Naive thymus-derived CD8-positive, alpha-beta T cell (primary cell): ENCODE measurements around the gene TMPRSS9. TPM values are rescaled to one million over a fixed set of nuclear protein-coding genes. Genes with fewer than 3 reads are reported as not detected.

Source experiments
- ATAC-seq, 2 donors: fragments of 150-1000 bp; cut with Tn5 transposase in 1 of 2; sonication (Bioruptor Pico), chemical (Tn5 transposase) in 1 of 2; 1 replicate in 1 of 2; 2 replicates in 1 of 2; pipeline ENCODE4 v1.10.0; 2021; ENCODE audit warnings: mild to moderate bottlenecking in 2 of 2, moderate library complexity in 2 of 2
- POLR2A ChIA-PET: fragments of 350-600 bp; sonication (Branson Sonifier 250); formaldehyde crosslinking; loops from one replicate; lab custom pipeline; 2021; ENCODE audit warnings: antibody characterized with exemption; lab: Charles Lee
- DNase-seq, 10 donors: peaks; one replicate each; pipeline versions ENCODE4 v3.0.0 to v3.0.0-alpha.2; 2020 to 2022
- H3K27ac Mint-ChIP-seq, 10 donors: one replicate each; pipeline ENCODE4 v1.8.0; 2020 to 2022; ENCODE audit warnings: mild to moderate bottlenecking in 10 of 10, mixed read lengths in 10 of 10, moderate library complexity in 4 of 10, inconsistent platforms in 1 of 10
- H3K27me3 Mint-ChIP-seq, 5 donors: one replicate each; pipeline ENCODE4 v1.8.0; 2021 to 2022; ENCODE audit warnings: mixed read lengths in 5 of 5
- H3K36me3 Mint-ChIP-seq, 3 donors: one replicate each; pipeline ENCODE4 v1.8.0; 2020 to 2022; ENCODE audit warnings: mixed read lengths in 3 of 3, mild to moderate bottlenecking in 2 of 3, inconsistent platforms in 1 of 3
- H3K4me1 Mint-ChIP-seq, 4 donors: one replicate each; pipeline ENCODE4 v1.8.0; 2021 to 2022; ENCODE audit warnings: mixed read lengths in 4 of 4
- H3K4me3 Mint-ChIP-seq, 10 donors: one replicate each; pipeline ENCODE4 v1.8.0; 2020 to 2022; ENCODE audit warnings: mild to moderate bottlenecking in 10 of 10, mixed read lengths in 10 of 10, moderate library complexity in 6 of 10, inconsistent platforms in 1 of 10
- H3K9me3 Mint-ChIP-seq, 9 donors: one replicate each; pipeline ENCODE4 v1.8.0; 2020 to 2022; ENCODE audit warnings: mixed read lengths in 9 of 9, mild to moderate bottlenecking in 3 of 9, inconsistent platforms in 1 of 9, moderate library complexity in 1 of 9
- polyA plus RNA-seq, 3 donors: library from polyadenylated mRNA; unstranded; fragments of 300-500 nt; fragmentation: Illumina TruSeq; gene quantifications; one replicate each; pipeline ENCODE4 v1.2.3, GENCODE V29; 2021
- total RNA-seq, 8 experiments: library from RNA in 2 of 8; stranded (reverse) in 2 of 8; gene quantifications; one replicate each; pipeline ENCODE4 v1.2.3 and lab custom pipeline; 2021 to 2026

Gene TMPRSS9
- total and polyA plus RNA-seq, 5 experiments from 2014 or later, result not detected

DNA sequence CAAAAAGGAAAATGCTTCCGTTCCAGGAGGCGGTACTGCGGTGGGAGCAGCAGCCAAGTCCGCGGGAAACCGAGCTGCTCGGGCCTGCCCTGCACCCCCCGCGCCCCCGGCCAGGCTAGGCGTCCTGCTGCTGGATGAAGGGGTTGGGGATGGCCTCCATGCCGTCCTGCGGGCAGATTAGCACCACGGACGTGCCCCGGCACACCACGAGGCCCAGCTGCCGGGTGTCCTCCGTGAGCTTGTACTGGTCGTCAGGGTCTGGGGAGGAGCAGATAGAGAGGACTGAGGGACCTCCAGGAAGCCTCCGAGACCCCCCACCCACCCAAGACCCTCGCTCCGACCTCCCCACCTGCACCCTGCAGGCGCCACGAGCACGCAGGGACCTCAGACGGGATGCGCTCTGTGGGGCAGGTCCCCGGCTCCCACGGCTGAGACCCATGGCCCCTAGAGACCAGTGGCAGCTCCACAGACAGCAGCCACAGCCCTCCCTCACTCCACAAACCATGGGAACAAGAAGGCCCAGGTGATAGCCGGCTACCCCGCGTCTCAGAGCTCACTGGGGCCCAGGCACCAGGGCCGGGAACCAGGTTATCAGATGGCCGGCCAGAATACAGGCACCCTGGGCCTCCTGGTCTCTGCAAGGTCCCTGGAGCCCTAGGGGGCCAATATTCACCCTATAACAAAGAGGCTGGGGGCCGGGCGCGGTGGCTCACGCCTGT, 38.3 kb upstream of the TMPRSS9 start:
- Mint-ChIP-seq H3K36me3 (peaks cover 0 to 37% (median 7%) of the 10 kb centered on the region in 3 donors), H3K27ac (no peak overlapping the region), H3K9me3 (no peaks in the 10 kb centered on the region), H3K4me1 (peaks cover 6 to 35% (median 18%) of the 10 kb centered on the region in 4 donors), H3K4me3 (no peak overlapping the region), H3K27me3 (peaks cover 0 to 3% (median 0%) of the 10 kb centered on the region in 5 donors)
- POLR2A ChIA-PET, result interaction anchor here (1.0 to 1.7 kb wide), 2 partner anchors 10 to 27 kb away, joined by 3 to 4 read pairs; no protein-coding TSS in a partner anchor
- ATAC-seq, result no peak
- no peak for DNase-seq

DNA sequence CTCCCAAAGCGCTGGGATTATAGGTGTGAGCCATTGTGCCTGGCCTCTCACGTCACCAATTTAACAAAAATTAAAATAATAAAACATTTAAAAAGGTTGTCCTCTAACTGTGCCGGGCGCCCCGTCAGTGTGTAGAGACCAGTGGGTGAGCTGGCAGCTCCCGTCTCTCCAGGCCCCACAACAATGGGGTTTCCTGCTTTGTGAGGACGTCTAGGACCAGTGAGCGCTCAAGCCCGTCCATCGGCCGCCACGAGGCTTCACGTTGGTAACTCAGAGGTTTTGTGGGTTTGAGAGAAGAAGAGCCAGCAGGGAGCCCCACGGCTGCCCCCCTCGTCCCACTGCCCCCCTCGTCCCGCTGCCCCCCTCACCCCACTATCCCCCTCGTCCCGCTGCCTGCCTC, 36.4 kb upstream of the TMPRSS9 start:
- H3K36me3 Mint-ChIP-seq, result peaks cover 0 to 40% (median 10%) of the 10 kb centered on the region in 3 donors

DNA sequence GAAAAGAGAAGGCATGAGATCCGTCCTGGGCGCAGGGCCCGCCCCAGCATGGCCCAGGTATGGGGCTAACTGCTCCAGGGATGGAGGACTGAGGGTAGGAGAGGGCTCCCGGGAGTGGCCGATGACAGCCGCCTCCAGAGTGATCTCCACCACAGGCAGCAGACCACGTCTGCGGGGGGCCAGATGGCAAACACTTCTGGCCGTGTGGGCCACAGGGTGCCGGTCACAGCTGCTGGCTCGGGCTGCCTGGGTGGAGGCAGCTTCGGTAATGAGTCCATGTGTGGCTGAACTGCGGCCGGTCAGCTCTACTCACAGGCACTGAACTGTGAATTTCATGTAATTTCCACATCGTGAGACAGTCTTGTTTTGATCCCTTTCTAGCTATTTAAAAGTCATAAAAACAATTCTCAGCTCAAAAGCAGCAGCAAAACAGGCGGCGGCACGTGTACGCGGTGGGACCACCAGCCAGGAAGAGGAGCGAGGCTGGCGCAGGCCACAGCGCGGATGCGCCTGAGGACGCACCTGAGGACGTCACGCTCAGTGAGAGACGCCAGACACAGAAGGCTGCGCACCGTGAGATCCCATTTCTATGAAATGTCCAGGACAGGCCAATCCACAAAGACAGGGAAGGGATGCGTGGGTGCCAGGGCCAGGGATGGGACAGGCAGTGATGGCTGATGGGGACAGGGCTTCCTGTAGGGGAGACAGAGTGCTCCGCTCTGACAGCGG, 35.7 kb upstream of the TMPRSS9 start:
- no peak for DNase-seq
- Mint-ChIP-seq H3K4me3 (peak overlapping the region in 3 of 10 donors; percentile 22 to 48 (median 28)), H3K9me3 (no peaks in the 10 kb centered on the region), H3K27ac (peak overlapping the region in 7 of 10 donors; percentile 11 to 69 (median 63)), H3K27me3 (no peaks in the 10 kb centered on the region), H3K36me3 (peaks cover 0 to 40% (median 10%) of the 10 kb centered on the region in 3 donors), H3K4me1 (peaks cover 18 to 44% (median 38%) of the 10 kb centered on the region in 4 donors)
- no peak for ATAC-seq
- POLR2A ChIA-PET, result interaction anchor here (1.3 to 2.9 kb wide), 3 partner anchors 15 to 54 kb away, joined by 3 to 13 read pairs (median 3); no protein-coding TSS in a partner anchor

More for the DNA sequence above, 36.4 kb upstream of the TMPRSS9 start:
- H3K27me3 Mint-ChIP-seq, result no peaks in the 10 kb centered on the region
- DNase-seq (no peak), ATAC-seq (no peak)
- H3K9me3 Mint-ChIP-seq, result no peaks in the 10 kb centered on the region
- peaks cover 14 to 46% (median 33%) of the 10 kb centered on the region in 4 donors for H3K4me1 Mint-ChIP-seq
- POLR2A ChIA-PET, result interaction anchor here (1.1 to 1.3 kb wide), 2 partner anchors 17 to 32 kb away, joined by 3 read pairs; no protein-coding TSS in a partner anchor
- no peak overlapping the region for H3K4me3 Mint-ChIP-seq
- H3K27ac Mint-ChIP-seq, result no peak overlapping the region

DNA sequence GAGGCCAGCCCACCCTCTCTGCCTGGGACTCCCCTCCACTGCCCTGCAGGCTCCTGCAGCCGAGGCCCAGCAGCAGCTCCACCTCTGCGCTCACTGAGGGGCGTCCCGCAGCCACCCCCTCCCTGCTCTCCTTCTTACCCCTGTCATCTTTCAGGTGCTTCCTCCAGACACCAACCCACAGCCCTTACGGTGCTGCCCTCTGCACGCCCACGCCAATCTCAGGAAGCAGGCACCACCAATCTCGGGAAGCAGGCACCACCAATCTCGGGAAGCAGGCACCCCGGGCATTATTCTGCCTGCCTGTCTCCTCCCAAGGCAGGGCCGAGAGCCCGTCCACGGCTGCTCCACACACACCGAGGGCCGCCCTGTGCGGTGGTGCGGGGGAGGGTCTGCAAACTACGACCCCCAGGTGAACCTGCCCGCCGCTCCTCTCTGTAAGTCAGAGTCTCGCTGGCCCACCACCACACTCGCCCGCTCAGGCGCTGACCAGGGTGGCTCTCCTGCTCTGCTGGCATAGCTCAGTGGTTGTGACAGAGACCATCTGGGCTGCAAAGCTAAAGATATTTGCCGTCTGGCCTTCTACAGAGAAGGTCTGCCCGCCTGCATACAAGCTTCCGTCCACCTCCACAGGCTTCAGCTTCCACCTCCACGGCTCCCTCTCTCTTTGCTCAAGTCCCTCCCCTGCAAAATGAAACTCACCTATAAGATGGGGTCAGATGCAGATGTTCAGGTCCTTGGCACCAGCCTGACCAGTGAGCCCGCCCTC, 34.6 kb upstream of the TMPRSS9 start:
- H3K9me3 Mint-ChIP-seq, result no peaks in the 10 kb centered on the region
- ATAC-seq (no peak), DNase-seq (no peak)
- peak overlapping the region in 7 of 10 donors; percentile 7 to 100 (median 44) for H3K4me3 Mint-ChIP-seq
- peak overlapping the region in 8 of 10 donors; percentile 26 to 91 (median 41) for H3K27ac Mint-ChIP-seq
- no peaks in the 10 kb centered on the region for H3K27me3 Mint-ChIP-seq
- peaks cover 27 to 54% (median 48%) of the 10 kb centered on the region in 4 donors for H3K4me1 Mint-ChIP-seq
- POLR2A ChIA-PET, result interaction anchor here (0.6 to 2.9 kb wide), 8 partner anchors 13 to 950 kb away, joined by 3 to 13 read pairs (median 4); no protein-coding TSS in a partner anchor
- H3K36me3 Mint-ChIP-seq, result peaks cover 0 to 40% (median 10%) of the 10 kb centered on the region in 3 donors

DNA sequence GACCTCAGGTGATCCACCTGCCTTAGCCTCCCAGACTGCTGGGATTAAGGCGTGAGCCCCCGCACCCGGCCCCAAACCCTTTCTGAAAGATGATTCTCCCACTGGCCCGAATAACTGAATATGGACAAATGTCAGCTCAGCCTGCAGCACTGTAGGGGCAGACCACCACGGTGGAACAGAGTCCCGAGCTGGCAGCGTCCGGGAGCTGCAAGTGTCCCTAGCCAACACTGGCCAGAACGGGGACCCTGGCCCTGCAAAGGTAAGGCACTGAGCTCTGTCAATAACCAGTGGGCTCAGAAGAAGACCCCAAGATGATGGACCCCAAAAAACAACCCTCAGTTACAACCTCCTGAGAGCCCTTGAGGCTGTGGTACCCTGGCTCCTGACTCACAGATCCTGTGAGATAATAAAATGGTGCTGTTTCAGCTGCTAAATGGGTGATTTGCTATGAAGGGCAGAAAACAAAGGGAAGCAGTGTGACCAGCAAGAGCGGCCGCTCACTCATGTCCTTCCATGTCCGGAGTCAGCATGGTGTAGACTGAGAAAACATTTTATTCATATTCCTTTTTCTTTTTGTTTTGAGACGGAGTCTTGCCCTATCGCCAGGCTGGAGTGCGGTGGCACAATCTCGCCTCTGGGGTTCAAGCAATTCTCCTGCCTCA, 33.2 kb upstream of the TMPRSS9 start:
- POLR2A ChIA-PET, result interaction anchor here (0.6 to 2.9 kb wide), 8 partner anchors 15 to 836 kb away, joined by 3 to 13 read pairs (median 4); partner anchors contain the start of genes PLEKHJ1 and REEP6
- Mint-ChIP-seq H3K27me3 (no peaks in the 10 kb centered on the region), H3K4me3 (peak overlapping the region; percentile 95 to 100 (median 99)), H3K9me3 (no peaks in the 10 kb centered on the region), H3K36me3 (peaks cover 0 to 40% (median 10%) of the 10 kb centered on the region in 3 donors), H3K4me1 (peaks cover 35 to 67% (median 61%) of the 10 kb centered on the region in 4 donors), H3K27ac (peak overlapping the region; percentile 31 to 100 (median 99))
- DNase-seq (no peak), ATAC-seq (no peak)

DNA sequence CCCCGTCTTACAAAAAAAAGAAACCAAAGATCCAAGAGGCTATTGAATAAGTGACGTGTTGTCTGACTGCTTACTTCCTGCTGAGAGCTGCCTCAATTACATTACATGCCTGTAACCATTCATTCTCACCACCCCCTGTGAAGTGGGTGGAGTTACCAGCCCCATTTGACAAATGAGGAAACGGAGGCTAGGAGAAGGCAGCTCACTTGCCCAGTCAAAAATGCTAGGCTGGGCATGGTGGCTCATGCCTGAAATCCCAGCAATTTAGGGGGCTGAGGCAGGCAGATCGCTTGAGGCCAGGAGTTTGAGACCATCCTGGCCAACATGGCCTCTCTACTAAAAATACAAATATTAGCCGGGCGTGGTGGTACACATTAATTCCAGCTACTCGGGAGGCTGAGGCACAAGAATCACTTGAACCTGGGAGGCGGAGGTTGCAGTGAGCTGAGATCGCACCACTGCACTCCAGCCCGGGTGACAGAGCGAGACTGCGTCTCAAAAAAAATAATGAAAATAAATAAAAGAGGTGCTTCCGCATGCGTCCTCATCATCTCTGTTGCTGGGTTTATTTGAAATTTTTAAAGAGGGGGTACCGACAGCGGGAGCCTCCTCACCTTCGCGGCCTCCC, 32.2 kb upstream of the TMPRSS9 start:
- DNase-seq (peak in 8 of 10 donors; percentile 36 to 74 (median 51)), ATAC-seq (peak; percentile 1 to 44)
- peak overlapping the region; percentile 95 to 100 (median 99) for H3K4me3 Mint-ChIP-seq
- H3K27me3 Mint-ChIP-seq, result no peaks in the 10 kb centered on the region
- H3K4me1 Mint-ChIP-seq, result peaks cover 39 to 76% (median 70%) of the 10 kb centered on the region in 4 donors
- peaks cover 0 to 31% (median 10%) of the 10 kb centered on the region in 3 donors for H3K36me3 Mint-ChIP-seq
- peak overlapping the region; percentile 94 to 100 (median 99) for H3K27ac Mint-ChIP-seq
- no peaks in the 10 kb centered on the region for H3K9me3 Mint-ChIP-seq
- POLR2A ChIA-PET, result interaction anchor here (0.6 to 1.7 kb wide), 20 partner anchors 9 to 1464 kb away, joined by 3 to 11 read pairs (median 4); partner anchors contain the start of genes GADD45B, LMNB2, PLEKHJ1 and REEP6

DNA sequence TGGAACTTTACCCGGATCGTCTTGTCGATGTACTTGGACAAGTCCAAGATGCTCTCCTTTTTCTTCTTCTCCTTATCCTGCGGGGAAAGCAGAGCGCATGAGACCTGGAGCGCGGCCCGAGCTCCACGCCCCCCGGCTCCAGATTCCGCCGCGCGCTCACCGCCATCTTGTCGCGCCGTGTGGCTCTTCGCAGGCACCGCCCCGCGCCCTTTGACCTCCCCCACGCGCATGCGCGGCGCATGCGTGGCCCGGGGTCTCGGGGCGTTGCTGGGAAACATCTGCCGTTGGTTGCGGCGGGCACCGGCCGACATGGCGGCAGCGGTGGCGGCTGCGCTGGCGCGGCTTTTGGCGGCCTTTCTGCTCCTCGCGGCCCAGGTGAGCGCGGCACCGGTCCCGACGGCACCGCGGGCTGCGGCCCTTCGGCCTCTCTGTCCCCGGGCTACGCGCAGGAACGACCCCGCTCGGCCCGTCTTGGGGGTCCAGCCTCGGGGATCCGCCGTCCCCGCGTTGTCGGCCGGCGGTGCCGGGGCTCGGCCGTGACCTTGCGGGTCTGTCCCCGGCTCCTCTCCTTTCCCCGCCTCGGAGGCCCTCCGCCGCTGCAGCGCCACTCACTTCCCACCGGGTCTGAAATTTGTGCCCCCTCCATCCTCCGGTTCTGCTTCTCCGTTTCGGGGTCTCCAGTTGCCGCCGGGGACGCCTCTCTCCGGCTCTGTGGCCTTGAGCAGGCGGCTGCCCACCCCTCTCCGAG, 31.5 kb upstream of the TMPRSS9 start, which contains the start of the genes LSM7 and SPPL2B:
Gene LSM7 (minus strand): TSS at position 186 of the 748 bp plus-strand sequence. CDS start 20 bp downstream, at position 166.
Gene SPPL2B (plus strand): TSS at position 284 of the 748 bp plus-strand sequence. CDS start 26 bp downstream, at position 310.
- Mint-ChIP-seq H3K9me3 (no peaks in the 10 kb centered on the region), H3K27ac (peak within 1 kb of the TSS; percentile 94 to 100 (median 99)), H3K36me3 (peaks cover 0 to 24% (median 10%) of the 10 kb centered on the region in 3 donors), H3K4me1 (peaks cover 39 to 80% (median 75%) of the 10 kb centered on the region in 4 donors), H3K27me3 (no peaks in the 10 kb centered on the region), H3K4me3 (peak within 1 kb of the TSS; percentile 95 to 100 (median 99))
- POLR2A ChIA-PET, result interaction anchor here (0.5 to 1.7 kb wide), 19 partner anchors 9 to 1465 kb away, joined by 3 to 11 read pairs (median 4); partner anchors contain the start of genes LMNB2, PLEKHJ1 and TIMM13
- ATAC-seq (peak; percentile 63 to 70), DNase-seq (peak; percentile 88 to 96 (median 92))

DNA sequence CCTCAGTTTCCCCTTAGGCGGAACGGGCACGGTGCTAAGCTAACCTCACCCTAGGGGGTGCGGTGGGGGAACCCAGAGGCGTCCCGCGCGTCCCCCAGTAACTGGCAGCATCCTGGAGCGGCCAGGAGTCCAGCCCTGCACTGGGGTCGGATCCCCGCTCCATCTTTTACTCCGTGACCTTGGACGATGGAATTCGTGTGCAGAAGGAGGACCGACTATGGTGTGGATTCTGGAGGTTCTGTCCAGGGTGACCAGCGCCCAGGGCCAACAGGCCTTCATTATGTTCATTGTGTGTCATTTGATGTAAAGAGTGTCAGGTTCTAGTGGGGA, 31.0 kb upstream of the TMPRSS9 start:
- H3K9me3 Mint-ChIP-seq, result no peaks in the 10 kb centered on the region
- H3K4me1 Mint-ChIP-seq, result peaks cover 42 to 84% (median 78%) of the 10 kb centered on the region in 4 donors
- H3K4me3 Mint-ChIP-seq, result peak overlapping the region; percentile 80 to 100 (median 92)
- ATAC-seq (no peak), DNase-seq (no peak)
- peaks cover 0 to 20% (median 10%) of the 10 kb centered on the region in 3 donors for H3K36me3 Mint-ChIP-seq
- no peaks in the 10 kb centered on the region for H3K27me3 Mint-ChIP-seq
- peak overlapping the region; percentile 91 to 99 (median 96) for H3K27ac Mint-ChIP-seq
- POLR2A ChIA-PET, result interaction anchor here (0.5 to 3.7 kb wide), 6 partner anchors 13 to 99 kb away, joined by 3 to 27 read pairs (median 4); partner anchors contain the start of gene TIMM13

DNA sequence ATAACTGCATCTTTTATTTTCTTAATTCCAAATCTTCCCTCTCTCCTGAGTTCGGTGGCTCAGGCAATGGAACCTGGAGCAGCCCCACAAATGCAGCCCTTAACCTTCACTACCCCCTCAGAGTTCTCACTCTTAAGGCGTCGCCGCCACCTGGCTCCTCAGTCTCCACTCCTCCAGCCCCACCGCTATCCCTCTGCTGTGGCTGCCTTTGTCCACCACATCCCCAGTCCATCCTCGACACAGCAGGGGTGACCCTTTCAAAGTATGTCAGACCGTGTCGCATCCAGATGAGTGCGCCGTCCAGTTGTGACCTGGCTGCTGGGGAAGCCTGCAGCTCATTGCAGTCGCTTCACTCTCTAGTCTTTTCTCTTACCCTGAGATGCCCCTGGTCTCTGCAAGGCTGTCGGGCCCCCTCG, 30.6 kb upstream of the TMPRSS9 start:
- Mint-ChIP-seq H3K9me3 (no peaks in the 10 kb centered on the region), H3K36me3 (peaks cover 0 to 16% (median 6%) of the 10 kb centered on the region in 3 donors), H3K27me3 (no peaks in the 10 kb centered on the region), H3K4me3 (peak overlapping the region; percentile 80 to 100 (median 92)), H3K4me1 (peaks cover 42 to 82% (median 78%) of the 10 kb centered on the region in 4 donors), H3K27ac (peak overlapping the region; percentile 91 to 99 (median 96))
- ATAC-seq, result no peak
- POLR2A ChIA-PET, result interaction anchor here (0.5 to 3.7 kb wide), 9 partner anchors 11 to 264 kb away, joined by 3 to 27 read pairs (median 3); no protein-coding TSS in a partner anchor
- DNase-seq, result no peak

DNA sequence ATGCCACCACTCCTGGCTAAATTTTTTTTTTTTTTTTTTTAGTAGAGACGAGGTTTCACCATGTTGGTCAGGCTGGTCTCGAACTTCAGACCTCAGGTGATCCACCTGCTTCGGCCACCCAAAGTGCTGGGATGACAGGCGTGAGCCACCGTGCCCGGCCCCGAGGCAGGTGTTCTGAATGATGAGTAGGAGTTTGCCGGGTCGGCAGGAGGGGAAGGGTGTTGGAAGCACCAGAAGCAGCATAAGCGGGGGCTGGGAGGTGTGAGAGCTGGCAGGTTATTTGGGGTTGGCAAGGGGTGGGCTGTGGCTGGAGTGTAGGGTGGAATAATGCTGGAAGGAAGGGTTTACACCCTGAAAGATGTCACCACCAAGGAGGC, 29.8 kb upstream of the TMPRSS9 start:
- H3K36me3 Mint-ChIP-seq, result peaks cover 0 to 11% (median 6%) of the 10 kb centered on the region in 3 donors
- no peak for ATAC-seq
- no peak for DNase-seq
- H3K9me3 Mint-ChIP-seq, result no peaks in the 10 kb centered on the region
- H3K4me1 Mint-ChIP-seq, result peaks cover 42 to 78% (median 75%) of the 10 kb centered on the region in 4 donors
- H3K27me3 Mint-ChIP-seq, result no peaks in the 10 kb centered on the region
- H3K4me3 Mint-ChIP-seq, result peak overlapping the region; percentile 50 to 100 (median 90)
- H3K27ac Mint-ChIP-seq, result peak overlapping the region; percentile 94 to 99 (median 98)
- POLR2A ChIA-PET, result interaction anchor here (0.6 to 3.7 kb wide), 7 partner anchors 11 to 291 kb away, joined by 3 to 27 read pairs (median 3); no protein-coding TSS in a partner anchor
